Thoracic aorta (tissue), 2 donors: ENCODE data around the gene FPR2. TPM values are rescaled to one million over a fixed set of nuclear protein-coding genes. Genes with fewer than 3 reads are reported as not detected.
"Not testable (repeated sequence)": the region's sequence is repeated elsewhere in the genome, so short reads cannot be mapped to it uniquely, and the experiment has no call there.

ENCODE experiments used
- ATAC-seq: fragments of 150-250 bp; one replicate; pipeline ENCODE4 v1.8.0; 2017; ENCODE audit warnings: low read depth; ENCODE audit not compliant: insufficient number of reproducible peaks, low FRiP score
- DNase-seq: peaks from one replicate; pipeline ENCODE4 v3.0.0-alpha.2; 2020; ENCODE audit warnings: low spot score
- H3K27ac ChIP-seq, 2 donors: fragments of 200-600 bp; sonication (generic); 1 replicate in 1 of 2; 2 replicates in 1 of 2; pipeline ENCODE4 v1.5.1; 2016; ENCODE audit warnings: mild to moderate bottlenecking in 2 of 2, moderate library complexity in 2 of 2
- H3K27me3 ChIP-seq: fragments of 200-600 bp; sonication (generic); replicated peaks from 2 replicates; pipeline ENCODE4 v1.6.0; 2016; ENCODE audit warnings: mild to moderate bottlenecking; ENCODE audit not compliant: insufficient read depth
- H3K36me3 ChIP-seq: fragments of 200-600 bp; sonication (generic); one replicate; pipeline ENCODE4 v1.5.1; 2016
- H3K4me1 ChIP-seq, 2 donors: fragments of 200-600 bp; sonication (generic); 1 replicate in 1 of 2; 2 replicates in 1 of 2; pipeline versions ENCODE4 v1.5.1 to v1.6.0; 2016; ENCODE audit warnings: low read depth in 2 of 2, mild to moderate bottlenecking in 1 of 2; ENCODE audit not compliant: control insufficient read depth in 1 of 2
- H3K4me3 ChIP-seq: fragments of 200-600 bp; sonication (generic); 2 replicates; pipeline ENCODE4 v1.5.1; 2016; ENCODE audit warnings: mild to moderate bottlenecking
- H3K9me3 ChIP-seq: fragments of 200-600 bp; sonication (generic); 2 replicates; pipeline ENCODE4 v1.5.1; 2016
- total RNA-seq, 2 donors: library from RNA; depleted of rRNA; stranded (reverse); fragments of >200 nt; gene quantifications; one replicate each; pipeline versions ENCODE4 v1.1.0 to v1.2.3, GENCODE V29; 2016
- TF ChIP-seq, protein P1 (sequence below): fragments of 200-600 bp; sonication (generic); IDR thresholded peaks from one replicate; pipeline ENCODE4 v1.5.1; 2019; ENCODE audit warnings: antibody characterized with exemption

The FPR2 gene
- total RNA-seq, 2 donors from 2014 or later = 2.2 to 5.9 TPM

DNA sequence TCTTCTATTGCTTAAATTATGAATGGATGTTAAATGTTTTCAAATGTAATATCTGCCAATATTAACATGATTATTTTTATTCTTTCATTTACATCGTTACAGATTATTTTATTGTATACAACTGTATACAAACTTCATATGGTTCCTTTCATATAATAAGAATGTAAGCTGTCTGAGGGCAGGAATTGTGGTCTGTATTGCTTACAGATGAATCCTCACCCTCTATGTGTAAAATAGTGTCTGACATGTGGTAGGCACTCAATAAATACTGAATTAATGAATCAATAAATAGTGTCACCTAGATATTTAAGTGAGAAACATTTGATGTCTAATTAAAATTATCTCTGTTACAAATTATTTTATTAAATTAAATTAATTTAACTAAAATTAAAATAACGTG, 41.8 kb downstream of the FPR2 start:
- no peaks in the 10 kb centered on the region for H3K36me3 ChIP-seq
- TF ChIP-seq, protein P1, sequence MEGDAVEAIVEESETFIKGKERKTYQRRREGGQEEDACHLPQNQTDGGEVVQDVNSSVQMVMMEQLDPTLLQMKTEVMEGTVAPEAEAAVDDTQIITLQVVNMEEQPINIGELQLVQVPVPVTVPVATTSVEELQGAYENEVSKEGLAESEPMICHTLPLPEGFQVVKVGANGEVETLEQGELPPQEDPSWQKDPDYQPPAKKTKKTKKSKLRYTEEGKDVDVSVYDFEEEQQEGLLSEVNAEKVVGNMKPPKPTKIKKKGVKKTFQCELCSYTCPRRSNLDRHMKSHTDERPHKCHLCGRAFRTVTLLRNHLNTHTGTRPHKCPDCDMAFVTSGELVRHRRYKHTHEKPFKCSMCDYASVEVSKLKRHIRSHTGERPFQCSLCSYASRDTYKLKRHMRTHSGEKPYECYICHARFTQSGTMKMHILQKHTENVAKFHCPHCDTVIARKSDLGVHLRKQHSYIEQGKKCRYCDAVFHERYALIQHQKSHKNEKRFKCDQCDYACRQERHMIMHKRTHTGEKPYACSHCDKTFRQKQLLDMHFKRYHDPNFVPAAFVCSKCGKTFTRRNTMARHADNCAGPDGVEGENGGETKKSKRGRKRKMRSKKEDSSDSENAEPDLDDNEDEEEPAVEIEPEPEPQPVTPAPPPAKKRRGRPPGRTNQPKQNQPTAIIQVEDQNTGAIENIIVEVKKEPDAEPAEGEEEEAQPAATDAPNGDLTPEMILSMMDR = no peak
- H3K9me3 ChIP-seq = no peaks in the 10 kb centered on the region
- peaks cover 9 to 15% of the 10 kb centered on the region in 2 donors for H3K4me1 ChIP-seq
- no peaks in the 10 kb centered on the region for H3K27me3 ChIP-seq
- no peak overlapping the region for H3K27ac ChIP-seq
- no peak overlapping the region for H3K4me3 ChIP-seq
- ATAC-seq = no peak
- no peak for DNase-seq

GRCh38 chr19:51803519-51803918, 42.5 kb downstream of the FPR2 start:
- no peaks in the 10 kb centered on the region for H3K36me3 ChIP-seq
- ATAC-seq (no peak), DNase-seq (no peak)
- no peak overlapping the region for H3K27ac ChIP-seq
- no peaks in the 10 kb centered on the region for H3K27me3 ChIP-seq
- TF ChIP-seq, protein P1 = no peak
- H3K9me3 ChIP-seq = no peaks in the 10 kb centered on the region
- H3K4me1 ChIP-seq = peaks cover 9 to 15% of the 10 kb centered on the region in 2 donors
- H3K4me3 ChIP-seq = no peak overlapping the region

GRCh38 chr19:51803967-51804366, 43.0 kb downstream of the FPR2 start:
- Histone ChIP-seq H3K9me3 (no peaks in the 10 kb centered on the region), H3K4me3 (no peak overlapping the region), H3K27me3 (no peaks in the 10 kb centered on the region), H3K27ac (no peak overlapping the region), H3K36me3 (no peaks in the 10 kb centered on the region), H3K4me1 (peaks cover 9 to 15% of the 10 kb centered on the region in 2 donors)
- ATAC-seq = no peak
- DNase-seq = no peak
- TF ChIP-seq, protein P1 = no peak

DNA sequence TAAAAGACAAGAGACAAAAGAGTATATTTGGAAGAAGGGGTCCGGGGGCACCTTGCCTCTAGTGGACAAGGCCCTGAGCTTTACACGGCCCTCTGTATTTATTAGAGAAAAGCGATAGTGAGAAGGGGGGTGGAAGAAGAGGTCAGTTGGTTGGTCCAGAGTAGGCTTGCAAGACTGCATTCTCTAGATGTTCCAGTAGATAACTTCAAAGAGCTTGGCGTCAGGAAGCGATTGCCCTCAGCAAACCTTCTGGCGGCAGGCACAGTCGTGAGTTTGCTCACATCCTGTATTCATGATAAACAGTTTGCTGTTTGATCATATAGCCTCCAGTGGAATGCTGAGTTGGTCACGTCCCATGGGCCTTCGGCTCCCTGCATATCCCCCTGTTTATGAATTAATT, 43.8 kb downstream of the FPR2 start:
- H3K9me3 ChIP-seq, H3K27me3 ChIP-seq, H3K4me3 ChIP-seq, H3K27ac ChIP-seq, ATAC-seq, DNase-seq, H3K36me3 ChIP-seq, H3K4me1 ChIP-seq: not testable (repeated sequence)

DNA sequence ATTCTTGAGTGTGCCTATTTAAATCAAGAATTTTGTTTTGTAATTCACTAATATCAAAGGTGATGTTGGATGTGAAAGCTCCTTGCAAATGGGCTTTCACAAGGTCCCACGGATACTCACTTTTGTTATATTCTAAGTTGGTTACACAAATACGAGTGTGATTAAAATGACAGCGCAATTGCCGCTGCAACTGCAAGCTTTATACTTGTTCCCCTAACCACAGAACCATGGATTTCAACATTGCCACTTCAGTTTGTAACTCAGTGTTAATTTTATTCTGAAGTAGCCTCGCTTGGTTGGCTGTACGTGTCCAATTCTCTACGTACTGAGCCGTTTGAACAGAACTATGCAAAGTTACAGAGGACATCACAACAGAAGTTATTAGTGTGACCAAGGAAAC, 44.4 kb downstream of the FPR2 start:
- ATAC-seq, H3K27ac ChIP-seq, H3K9me3 ChIP-seq, H3K27me3 ChIP-seq, H3K4me1 ChIP-seq, H3K4me3 ChIP-seq, H3K36me3 ChIP-seq, DNase-seq: not testable (repeated sequence)

GRCh38 chr19:51806571-51806970, 45.6 kb downstream of the FPR2 start:
- not testable (repeated sequence) for H3K9me3 ChIP-seq, ATAC-seq, H3K27ac ChIP-seq, H3K4me3 ChIP-seq, H3K4me1 ChIP-seq, DNase-seq, H3K27me3 ChIP-seq, H3K36me3 ChIP-seq

DNA sequence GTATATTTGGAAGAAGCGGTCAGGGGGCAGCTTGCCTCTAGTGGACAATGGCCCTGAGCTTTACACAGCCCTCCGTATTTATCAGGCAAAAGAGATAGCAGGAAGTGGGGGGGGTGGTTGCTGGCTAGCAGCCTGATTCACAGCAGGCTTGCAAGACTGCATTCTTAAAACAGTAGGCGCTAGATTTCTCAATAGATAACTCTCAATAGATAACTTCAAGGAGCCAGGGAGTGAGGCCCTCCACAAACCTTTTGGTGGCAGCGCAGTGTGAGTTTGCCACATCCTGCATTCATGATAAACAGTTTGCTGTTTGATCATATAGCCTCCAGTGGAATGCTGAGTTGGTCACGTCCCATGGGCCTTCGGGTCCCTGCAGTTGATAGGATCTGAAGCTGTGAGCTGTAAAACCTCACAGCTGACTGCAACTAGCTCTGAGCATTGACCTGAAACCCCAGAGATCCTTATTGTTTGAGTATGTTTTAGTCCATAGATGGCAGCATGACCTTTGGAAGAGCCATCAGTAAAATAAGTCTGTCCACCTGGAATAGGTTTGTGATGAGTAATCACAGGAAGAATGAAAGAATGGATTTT, 46.2 kb downstream of the FPR2 start:
- no peak for DNase-seq
- Histone ChIP-seq H3K9me3 (no peaks in the 10 kb centered on the region), H3K27ac (no peak overlapping the region), H3K36me3 (no peaks in the 10 kb centered on the region), H3K27me3 (no peaks in the 10 kb centered on the region), H3K4me3 (no peak overlapping the region), H3K4me1 (no peaks in the 10 kb centered on the region)
- TF ChIP-seq, protein P1 = no peak
- no peak for ATAC-seq
